Breast epithelium (tissue), 3 donors: ENCODE measurements around the gene CCDC169.
"Not testable (repeated sequence)": the region's sequence is repeated elsewhere in the genome, so short reads cannot be mapped to it uniquely, and the experiment has no call there.

Experiments
- POLR2A ChIP-seq: fragments of 450-650 bp; IDR thresholded peaks from one replicate; pipeline ENCODE4 v1.6.1; 2016; ENCODE audit warnings: antibody characterized with exemption, mild to moderate bottlenecking, moderate library complexity
- POLR2AphosphoS5 ChIP-seq, 3 donors: sonication (generic); formaldehyde crosslinking; IDR thresholded peaks; one replicate each; pipeline ENCODE4 v1.6.1; 2017; ENCODE audit warnings: antibody characterized with exemption in 3 of 3

GRCh38 chr13:36299469-36299868 lies 1.9 kb upstream of the CCDC169 start:
- not testable (repeated sequence) for TF ChIP-seq POLR2AphosphoS5 (IDR thresholded peaks at IDR 0.05); POLR2A
